Activated CD8-positive, alpha-beta T cell treated with anti-CD3 and anti-CD28 coated beads, Interleukin-2, amount 10 ng/mL, durations not matched to agents 7 days and 5 days (primary cell): ENCODE measurements around the gene TMEM190. TPM values are rescaled to one million over a fixed set of nuclear protein-coding genes. Genes with fewer than 3 reads are reported as not detected.
"Not testable (repeated sequence)": the region's sequence is repeated elsewhere in the genome, so short reads cannot be mapped to it uniquely, and the experiment has no call there.

Experiments
- ATAC-seq: fragments of 150-1000 bp; cut with Tn5 transposase; one replicate; pipeline ENCODE4 v1.10.0; 2021; ENCODE audit warnings: moderate library complexity
- CTCF ChIA-PET: fragments of 350-600 bp; sonication (Branson Sonifier 250); formaldehyde crosslinking; loops from one replicate; lab custom pipeline; 2021; ENCODE audit warnings: antibody characterized with exemption; lab: Charles Lee
- POLR2A ChIA-PET: fragments of 350-600 bp; sonication (Branson Sonifier 250); formaldehyde crosslinking; loops from one replicate; lab custom pipeline; 2021; ENCODE audit warnings: antibody characterized with exemption; lab: Charles Lee
- DNase-seq: peaks from one replicate; pipeline ENCODE4 v3.0.0-alpha.2; 2020
- H3K27ac Mint-ChIP-seq: one replicate; pipeline ENCODE4 v1.8.0; 2021; ENCODE audit warnings: mild to moderate bottlenecking, mixed read lengths
- H3K27me3 Mint-ChIP-seq: one replicate; pipeline ENCODE4 v1.8.0; 2021; ENCODE audit warnings: low read depth, mixed read lengths
- H3K36me3 Mint-ChIP-seq: one replicate; pipeline ENCODE4 v1.8.0; 2021; ENCODE audit warnings: low read depth, mixed read lengths
- H3K4me1 Mint-ChIP-seq: one replicate; pipeline ENCODE4 v1.8.0; 2021; ENCODE audit warnings: low read depth, mixed read lengths
- H3K4me3 Mint-ChIP-seq: one replicate; pipeline ENCODE4 v1.8.0; 2021; ENCODE audit warnings: mild to moderate bottlenecking, mixed read lengths
- H3K9me3 Mint-ChIP-seq: one replicate; pipeline ENCODE4 v1.8.0; 2022; ENCODE audit warnings: mixed read lengths; ENCODE audit not compliant: insufficient read depth
- total RNA-seq, 2 experiments: library from RNA; stranded (reverse); gene quantifications; one replicate each; pipeline ENCODE4 v1.2.3, GENCODE V29; 2021

The TMEM190 gene
- total RNA-seq, 2 experiments from 2014 or later, result not detected

GRCh38 chr19:55392820-55393761, 16.5 kb downstream of the TMEM190 start:
- H3K9me3 Mint-ChIP-seq, result no peaks in the 10 kb centered on the region
- ChIA-PET POLR2A (interaction anchor here (14.2 kb wide), 1 partner anchor 10 kb away, joined by 213 read pairs; the partner anchor contains the start of gene UBE2S), CTCF (no interaction called here)
- peaks cover 29% of the 10 kb centered on the region for H3K4me1 Mint-ChIP-seq
- no peaks in the 10 kb centered on the region for H3K27me3 Mint-ChIP-seq
- ATAC-seq, result no peak
- no peak for DNase-seq
- peaks cover 29% of the 10 kb centered on the region for H3K36me3 Mint-ChIP-seq
- no peak overlapping the region for H3K27ac Mint-ChIP-seq
- no peak overlapping the region for H3K4me3 Mint-ChIP-seq

GRCh38 chr19:55398200-55398925, 21.7 kb downstream of the TMEM190 start:
- POLR2A ChIA-PET, result interaction anchor here (0.6 to 10.8 kb wide), 5 partner anchors 8 to 933 kb away, joined by 3 to 213 read pairs (median 3); partner anchors contain the start of genes KMT5C, RPL28, TMEM238 and UBE2S
- CTCF ChIA-PET, result no interaction called here
- H3K4me3 Mint-ChIP-seq, result no peak overlapping the region

GRCh38 chr19:55400281-55401087, 23.9 kb downstream of the TMEM190 start:
- Mint-ChIP-seq H3K9me3 (no peaks in the 10 kb centered on the region), H3K27me3 (no peaks in the 10 kb centered on the region), H3K4me3 (no peak overlapping the region), H3K36me3 (peaks cover 54% of the 10 kb centered on the region), H3K4me1 (peaks cover 42% of the 10 kb centered on the region), H3K27ac (no peak overlapping the region)
- ChIA-PET POLR2A (interaction anchor here (10.8 kb wide), 1 partner anchor 12 kb away, joined by 213 read pairs; the partner anchor contains the start of genes RPL28 and TMEM238), CTCF (no interaction called here)
- DNase-seq (no peak), ATAC-seq (no peak)

More at GRCh38 chr19:55398200-55398925, 21.7 kb downstream of the TMEM190 start:
- Mint-ChIP-seq H3K9me3 (no peaks in the 10 kb centered on the region), H3K4me1 (peaks cover 31% of the 10 kb centered on the region), H3K27ac (peak overlapping the region; percentile 40), H3K27me3 (no peaks in the 10 kb centered on the region), H3K36me3 (peaks cover 38% of the 10 kb centered on the region)
- ATAC-seq, result no peak
- DNase-seq, result no peak

- POLR2A ChIA-PET, result interaction anchor here (10.8 kb wide), 1 partner anchor 13 kb away, joined by 213 read pairs; the partner anchor contains the start of genes RPL28 and TMEM238
- DNase-seq, H3K27ac Mint-ChIP-seq, CTCF ChIA-PET, H3K9me3 Mint-ChIP-seq, H3K27me3 Mint-ChIP-seq, H3K4me3 Mint-ChIP-seq, ATAC-seq: not testable (repeated sequence)
- Mint-ChIP-seq H3K36me3 (peaks cover 63% of the 10 kb centered on the region), H3K4me1 (peaks cover 51% of the 10 kb centered on the region)
These were observed 24.8 kb downstream of the TMEM190 start for GRCh38 chr19:55401390-55401789.

- H3K27me3 Mint-ChIP-seq, result no peaks in the 10 kb centered on the region
- ChIA-PET CTCF (interaction anchor here (1.1 kb wide), 1 partner anchor 15 kb away, joined by 3 read pairs; no protein-coding TSS in a partner anchor), POLR2A (interaction anchor here (0.5 to 10.8 kb wide), 4 partner anchors 14 to 99 kb away, joined by 3 to 213 read pairs (median 3); partner anchors contain the start of genes KMT5C, RPL28 and TMEM238)
- H3K4me1 Mint-ChIP-seq, result peaks cover 54% of the 10 kb centered on the region
- H3K27ac Mint-ChIP-seq, result no peak overlapping the region
- H3K4me3 Mint-ChIP-seq, result no peak overlapping the region
- no peak for ATAC-seq
- H3K9me3 Mint-ChIP-seq, result no peaks in the 10 kb centered on the region
- DNase-seq, result no peak
- peaks cover 70% of the 10 kb centered on the region for H3K36me3 Mint-ChIP-seq
These were observed 25.9 kb downstream of the TMEM190 start for GRCh38 chr19:55402509-55402908.

- no peak for DNase-seq
- peaks cover 51% of the 10 kb centered on the region for H3K4me1 Mint-ChIP-seq
These were observed 29.0 kb downstream of the TMEM190 start for GRCh38 chr19:55405638-55406037.

GRCh38 chr19:55406091-55406825, 29.6 kb downstream of the TMEM190 start:
- CTCF ChIA-PET, result interaction anchor here (1.4 to 2.0 kb wide), 3 partner anchors 12 to 114 kb away, joined by 3 to 5 read pairs (median 4); no protein-coding TSS in a partner anchor
- no peak for ATAC-seq
- POLR2A ChIA-PET, result interaction anchor here (0.7 to 10.8 kb wide), 7 partner anchors 9 to 232 kb away, joined by 3 to 213 read pairs (median 6); partner anchors contain the start of genes RPL28 and TMEM238
- peak overlapping the region; percentile 96 for H3K4me3 Mint-ChIP-seq
- peaks cover 4% of the 10 kb centered on the region for H3K27me3 Mint-ChIP-seq
- peaks cover 69% of the 10 kb centered on the region for H3K36me3 Mint-ChIP-seq
- peaks cover 7% of the 10 kb centered on the region for H3K9me3 Mint-ChIP-seq
- peaks cover 51% of the 10 kb centered on the region for H3K4me1 Mint-ChIP-seq
- DNase-seq, result no peak
- peak overlapping the region; percentile 90 for H3K27ac Mint-ChIP-seq

More at GRCh38 chr19:55405638-55406037, 29.0 kb downstream of the TMEM190 start:
- H3K9me3 Mint-ChIP-seq, result peaks cover 7% of the 10 kb centered on the region
- H3K36me3 Mint-ChIP-seq, result peaks cover 75% of the 10 kb centered on the region
- H3K27me3 Mint-ChIP-seq, result no peaks in the 10 kb centered on the region
- no peak for ATAC-seq
- POLR2A ChIA-PET, result interaction anchor here (0.7 to 10.8 kb wide), 4 partner anchors 8 to 232 kb away, joined by 3 to 213 read pairs (median 12); partner anchors contain the start of genes RPL28 and TMEM238
- CTCF ChIA-PET, result interaction anchor here (1.4 to 2.0 kb wide), 2 partner anchors 13 to 99 kb away, joined by 3 to 4 read pairs; no protein-coding TSS in a partner anchor
- peak overlapping the region; percentile 96 for H3K4me3 Mint-ChIP-seq
- H3K27ac Mint-ChIP-seq, result peak overlapping the region; percentile 90

- peaks cover 48% of the 10 kb centered on the region for H3K4me1 Mint-ChIP-seq
- H3K9me3 Mint-ChIP-seq, result peaks cover 7% of the 10 kb centered on the region
- peak overlapping the region; percentile 96 for H3K4me3 Mint-ChIP-seq
- H3K27ac Mint-ChIP-seq, result peak overlapping the region; percentile 90
- CTCF ChIA-PET, result interaction anchor here (1.0 to 2.0 kb wide), 4 partner anchors 55 to 115 kb away, joined by 3 to 5 read pairs (median 4); partner anchors contain the start of genes ISOC2 and KMT5C
- peaks cover 65% of the 10 kb centered on the region for H3K36me3 Mint-ChIP-seq
- H3K27me3 Mint-ChIP-seq, result peaks cover 6% of the 10 kb centered on the region
- peak; percentile 47 for DNase-seq
- POLR2A ChIA-PET, result interaction anchor here (0.6 to 10.8 kb wide), 28 partner anchors 9 to 1206 kb away, joined by 3 to 213 read pairs (median 4); partner anchors contain the start of genes FIZ1, KMT5C, NAT14 and PPP6R1
- ATAC-seq, result no peak
These were observed 30.4 kb downstream of the TMEM190 start for GRCh38 chr19:55406826-55407549.

GRCh38 chr19:55407550-55407799, 30.8 kb downstream of the TMEM190 start, which contains the start of gene UBE2S:
TSS of gene UBE2S (minus strand) at chr19:55407788. CDS start at chr19:55407589, 199 bp downstream.
- not testable (repeated sequence) for DNase-seq, H3K9me3 Mint-ChIP-seq, H3K27me3 Mint-ChIP-seq
- ChIA-PET POLR2A (interaction anchor here (0.6 to 10.8 kb wide), 29 partner anchors 10 to 323 kb away, joined by 3 to 213 read pairs (median 4); partner anchors contain the start of genes FIZ1, KMT5C, NAT14 and PPP6R1), CTCF (interaction anchor here (1.0 to 1.5 kb wide), 3 partner anchors 54 to 115 kb away, joined by 3 to 5 read pairs (median 3); partner anchors contain the start of genes ISOC2 and KMT5C)
- ATAC-seq, result peak; percentile 69
- H3K4me3 Mint-ChIP-seq, result peak within 1 kb of the TSS; percentile 96
- H3K36me3 Mint-ChIP-seq, result peaks cover 60% of the 10 kb centered on the region
- H3K4me1 Mint-ChIP-seq, result peaks cover 43% of the 10 kb centered on the region
- H3K27ac Mint-ChIP-seq, result peak within 1 kb of the TSS; percentile 99
